HG02642 (cell line): ENCODE data around the gene TMEM81.

Source experiments
- ATAC-seq: cut with Tn5 transposase; IDR thresholded peaks from one replicate; pipeline ENCODE4 v1.9.1; 2021; ENCODE audit warnings: mild to moderate bottlenecking; ENCODE audit not compliant: unreplicated experiment, poor library complexity

TMEM81 gene

GRCh38 chr1:205077158-205077933 lies 6.9 kb downstream of the TMEM81 start:
- no peak for ATAC-seq

GRCh38 chr1:205076245-205076761 lies 8.0 kb downstream of the TMEM81 start:
- ATAC-seq: no peak

GRCh38 chr1:205075642-205076155 lies 8.6 kb downstream of the TMEM81 start:
- ATAC-seq: no peak

- no peak for ATAC-seq
These were observed 9.7 kb downstream of the TMEM81 start for GRCh38 chr1:205074513-205074912.

GRCh38 chr1:205074084-205074483 lies 10.2 kb downstream of the TMEM81 start:
- no peak for ATAC-seq

- no peak for ATAC-seq
These were observed 10.7 kb downstream of the TMEM81 start for GRCh38 chr1:205073511-205073910.

DNA sequence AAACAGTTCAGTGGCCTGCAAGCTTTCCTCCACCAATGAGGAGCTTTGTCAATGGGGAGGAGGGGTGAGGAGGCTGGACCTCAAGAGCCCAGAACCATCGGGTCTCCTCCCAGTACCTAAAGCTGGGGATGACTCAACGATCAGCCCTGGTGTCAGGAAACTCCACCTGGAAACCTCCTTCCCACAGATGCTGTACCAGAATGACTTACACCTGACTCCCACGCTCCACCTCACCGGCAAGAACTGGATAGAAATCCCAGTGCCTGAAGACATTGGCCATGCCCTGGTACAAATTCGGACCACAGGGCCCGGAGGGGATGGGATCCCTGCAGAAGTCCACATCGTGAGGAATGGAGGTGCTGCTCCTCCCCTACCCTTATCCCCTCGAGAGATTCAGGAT lies 11.4 kb downstream of the TMEM81 start:
- no peak for ATAC-seq

DNA sequence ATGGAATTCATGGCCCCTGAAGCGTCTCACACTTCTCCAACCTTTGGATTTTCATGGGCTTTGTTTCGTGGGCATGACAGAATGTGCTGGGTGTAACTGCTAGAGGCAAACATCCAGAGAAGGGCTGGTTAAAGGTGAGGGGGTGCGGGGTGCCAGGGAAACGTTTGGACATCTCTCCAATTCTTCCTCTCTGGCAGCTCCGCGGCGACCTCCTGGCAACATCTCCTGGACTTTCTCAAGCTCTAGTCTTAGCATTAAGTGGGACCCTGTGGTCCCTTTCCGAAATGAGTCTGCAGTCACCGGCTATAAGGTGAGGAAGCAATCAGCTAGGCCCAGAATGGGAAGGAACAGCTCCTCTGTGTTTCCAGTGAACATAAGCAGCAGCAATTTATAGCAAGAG lies 12.0 kb downstream of the TMEM81 start:
- ATAC-seq: no peak

DNA sequence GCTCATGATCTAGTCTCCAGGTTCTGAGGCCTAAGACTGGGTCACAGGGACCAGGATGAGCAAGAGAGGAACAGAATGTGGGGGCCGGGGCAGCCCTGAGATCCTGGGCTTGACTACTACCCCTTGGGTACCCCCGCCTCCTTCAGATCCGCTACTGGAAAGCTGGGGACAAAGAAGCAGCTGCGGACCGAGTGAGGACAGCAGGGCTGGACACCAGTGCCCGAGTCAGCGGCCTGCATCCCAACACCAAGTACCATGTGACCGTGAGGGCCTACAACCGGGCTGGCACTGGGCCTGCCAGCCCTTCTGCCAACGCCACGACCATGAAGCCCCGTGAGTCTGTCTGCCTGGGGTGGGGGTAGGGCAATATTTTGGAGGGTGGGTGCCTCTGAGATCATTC lies 12.5 kb downstream of the TMEM81 start:
- no peak for ATAC-seq

DNA sequence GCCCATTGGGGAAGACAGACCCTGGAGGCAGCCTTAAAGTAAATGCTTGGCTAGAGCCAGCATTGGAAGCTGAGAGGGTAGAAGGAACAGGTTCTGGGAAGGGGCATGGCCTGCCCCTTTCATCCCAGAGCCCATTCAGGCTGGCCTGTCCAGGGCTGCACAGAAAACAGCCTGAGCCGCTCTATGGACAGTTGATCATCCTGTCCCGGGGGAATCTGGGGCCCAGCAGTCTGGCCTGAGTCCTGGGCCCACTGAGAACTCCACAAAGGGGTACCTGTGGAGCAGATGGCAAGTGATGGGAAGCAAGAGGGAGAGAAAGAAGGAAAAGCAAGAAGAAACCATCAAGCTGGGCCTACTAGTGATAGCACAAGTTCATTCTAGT lies 13.2 kb downstream of the TMEM81 start:
- ATAC-seq: no peak

- ATAC-seq: no peak
These were observed 14.7 kb downstream of the TMEM81 start for GRCh38 chr1:205069371-205070125.

GRCh38 chr1:205068457-205069040 lies 15.7 kb downstream of the TMEM81 start:
- ATAC-seq: no peak

GRCh38 chr1:205068001-205068400 lies 16.3 kb downstream of the TMEM81 start:
- ATAC-seq: no peak

- ATAC-seq: no peak
These were observed 17.2 kb downstream of the TMEM81 start for GRCh38 chr1:205067031-205067430.

DNA sequence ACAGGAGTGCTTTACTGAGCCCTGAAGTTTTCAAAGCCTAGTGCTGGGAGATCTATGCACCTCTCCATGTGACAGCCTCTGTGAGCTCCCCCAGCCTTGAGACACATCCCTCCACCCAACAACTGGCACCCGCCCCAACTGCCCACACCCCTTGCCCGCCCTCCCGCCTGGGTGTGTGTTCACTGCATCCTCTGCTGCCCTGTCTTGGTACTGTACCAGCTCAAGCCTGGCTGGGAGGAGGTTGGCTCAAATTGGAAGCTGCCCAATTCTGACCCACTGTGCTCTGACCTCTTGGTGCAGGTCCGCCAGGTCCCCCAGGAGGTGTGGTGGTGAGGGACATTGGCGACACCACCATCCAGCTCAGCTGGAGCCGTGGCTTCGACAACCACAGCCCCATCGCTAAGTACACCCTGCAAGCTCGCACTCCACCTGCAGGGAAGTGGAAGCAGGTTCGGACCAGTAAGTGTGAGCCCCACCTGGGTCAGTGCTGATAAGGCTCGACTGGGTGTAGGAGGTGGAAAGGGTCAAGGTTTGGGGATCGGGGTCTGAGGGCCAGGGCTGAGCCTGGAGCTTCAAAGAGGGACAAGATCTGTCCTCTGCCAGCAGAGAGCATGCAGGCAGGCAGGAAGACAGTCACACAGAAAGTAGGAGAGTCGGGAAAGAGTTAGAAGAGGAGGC lies 18.0 kb downstream of the TMEM81 start:
- no peak for ATAC-seq

DNA sequence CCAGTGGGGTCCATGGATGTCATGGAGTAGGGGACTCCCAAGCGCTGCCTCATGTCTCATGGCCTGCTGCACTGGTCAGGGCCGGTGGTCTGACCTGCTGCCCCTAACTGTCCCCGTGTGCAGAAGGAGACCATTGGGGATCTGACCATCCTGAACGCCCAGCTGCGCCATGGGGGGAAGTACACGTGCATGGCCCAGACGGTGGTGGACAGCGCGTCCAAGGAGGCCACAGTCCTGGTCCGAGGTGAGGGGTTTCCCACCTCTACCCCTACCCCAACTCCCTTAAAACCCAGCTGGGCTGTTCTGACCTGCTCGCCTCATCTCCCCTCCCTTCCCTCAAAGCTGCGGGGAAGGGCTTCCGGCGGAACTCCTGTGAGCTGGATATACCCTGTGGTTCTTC lies 18.6 kb downstream of the TMEM81 start:
- ATAC-seq: no peak

- no peak for ATAC-seq
These were observed 19.4 kb downstream of the TMEM81 start for GRCh38 chr1:205064741-205065316.

- no peak for ATAC-seq
These were observed 20.0 kb downstream of the TMEM81 start for GRCh38 chr1:205064301-205064700.

- ATAC-seq: no peak
These were observed 21.4 kb downstream of the TMEM81 start for GRCh38 chr1:205062895-205063294.

DNA sequence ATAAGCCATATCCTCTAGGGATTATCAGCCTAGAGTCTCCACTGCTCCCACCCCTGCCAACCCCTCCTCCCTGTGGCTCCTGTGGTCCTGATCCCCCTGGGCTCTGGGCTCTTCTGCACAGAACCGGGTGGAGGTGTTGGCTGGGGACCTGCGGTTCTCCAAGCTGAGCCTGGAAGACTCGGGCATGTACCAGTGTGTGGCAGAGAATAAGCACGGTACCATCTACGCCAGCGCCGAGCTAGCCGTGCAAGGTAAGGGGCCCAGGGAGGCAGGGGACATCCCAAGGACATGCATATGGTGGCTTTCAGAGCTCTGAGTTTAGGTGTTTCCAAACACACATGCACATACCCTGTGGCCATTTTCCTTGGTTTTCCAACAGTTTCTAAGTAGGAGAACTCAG lies 21.9 kb downstream of the TMEM81 start:
- ATAC-seq: no peak
